GM19193 (cell line): Measurements from ENCODE around the gene RNASEH1.
A peak's percentile ranks its signal among the peaks of the same experiment; 100 is the strongest.

Experiments
- POLR2A ChIP-seq: IDR thresholded peaks from 4 replicates; pipeline ENCODE4 v1.6.1; 2011; ENCODE audit not compliant: insufficient read depth, insufficient read length; ENCODE audit errors: extremely low read depth

RNASEH1 gene

GRCh38 chr2:3558205-3559014, at the start of gene RNASEH1:
Gene RNASEH1, minus strand, starts transcription at chr2:3558333. Its CDS starts 73 bp downstream, at chr2:3558260.
- peak; percentile 87 for TF ChIP-seq POLR2A

GRCh38 chr2:3606370-3607201, 48.5 kb upstream of the RNASEH1 start:
- no peak for TF ChIP-seq POLR2A

- no peak for TF ChIP-seq POLR2A
Observed at GRCh38 chr2:3606028-3606369, 47.9 kb upstream of the RNASEH1 start.

GRCh38 chr2:3604991-3605961, 47.1 kb upstream of the RNASEH1 start:
- no peak for TF ChIP-seq POLR2A

GRCh38 chr2:3604207-3604877, 46.2 kb upstream of the RNASEH1 start:
- TF ChIP-seq POLR2A, result no peak

- TF ChIP-seq POLR2A, result no peak
Observed at GRCh38 chr2:3603536-3604206, 45.5 kb upstream of the RNASEH1 start.

GRCh38 chr2:3602553-3603339, 44.6 kb upstream of the RNASEH1 start:
- TF ChIP-seq POLR2A, result no peak

- TF ChIP-seq POLR2A, result no peak
Observed at GRCh38 chr2:3601561-3602271, 43.6 kb upstream of the RNASEH1 start.

- TF ChIP-seq POLR2A, result no peak
Observed at GRCh38 chr2:3600256-3600855, 42.2 kb upstream of the RNASEH1 start.

- no peak for TF ChIP-seq POLR2A
Observed at GRCh38 chr2:3598912-3599854, 41.0 kb upstream of the RNASEH1 start.
